H9 (cell line): Measurements from ENCODE around the gene DUT. TPM values are rescaled to one million over a fixed set of nuclear protein-coding genes. Genes with fewer than 3 reads are reported as not detected.

Source experiments
- DNase-seq: peaks from one replicate; pipeline ENCODE4 v3.0.0-alpha.2; 2017
- H2AFZ ChIP-seq: one replicate; pipeline ENCODE4 v1.6.1; 2013; ENCODE audit warnings: mild to moderate bottlenecking, low read length, control low read depth, moderate library complexity
- H2AK5ac ChIP-seq: 2 replicates; pipeline ENCODE4 v1.6.1; 2013; ENCODE audit warnings: low read length, control low read depth, mixed read lengths; ENCODE audit not compliant: insufficient read length
- H2BK120ac ChIP-seq: one replicate; pipeline ENCODE4 v1.6.1; 2013; ENCODE audit warnings: low read depth, mild to moderate bottlenecking, low read length, control low read depth, inconsistent platforms; ENCODE audit not compliant: poor library complexity, severe bottlenecking
- H2BK12ac ChIP-seq: 2 replicates; pipeline ENCODE4 v1.6.1; 2013; ENCODE audit warnings: low read length, control low read depth, mixed read lengths, low read depth; ENCODE audit not compliant: insufficient read length
- H2BK15ac ChIP-seq: 2 replicates; pipeline ENCODE4 v1.6.1; 2013; ENCODE audit warnings: low read depth, low read length, control low read depth
- H2BK20ac ChIP-seq: one replicate; pipeline ENCODE4 v1.6.1; 2013; ENCODE audit warnings: low read depth, mild to moderate bottlenecking, low read length, control low read depth, inconsistent platforms; ENCODE audit not compliant: poor library complexity, severe bottlenecking
- H2BK5ac ChIP-seq: 2 replicates; pipeline ENCODE4 v1.6.1; 2013; ENCODE audit warnings: low read length, control low read depth, mixed read lengths; ENCODE audit not compliant: insufficient read length
- H3K14ac ChIP-seq: 2 replicates; pipeline ENCODE4 v1.6.1; 2013; ENCODE audit warnings: low read length, control low read depth; ENCODE audit not compliant: insufficient read depth
- H3K18ac ChIP-seq: 2 replicates; pipeline ENCODE4 v1.6.1; 2013; ENCODE audit warnings: low read depth, mild to moderate bottlenecking, mixed read lengths, low read length, control low read depth; ENCODE audit not compliant: insufficient read length
- H3K23ac ChIP-seq: 2 replicates; pipeline ENCODE4 v1.6.1; 2013; ENCODE audit warnings: low read length, control low read depth, mixed read lengths, low read depth; ENCODE audit not compliant: insufficient read length
- H3K23me2 ChIP-seq: 2 replicates; pipeline ENCODE4 v1.6.1; 2013; ENCODE audit warnings: low read depth, mild to moderate bottlenecking, mixed read lengths, low read length, control low read depth; ENCODE audit not compliant: insufficient read length, poor library complexity, severe bottlenecking
- H3K27ac ChIP-seq: 2 replicates; pipeline ENCODE4 v1.5.1; 2013; ENCODE audit warnings: low read length, control low read depth, mixed read lengths, low read depth; ENCODE audit not compliant: insufficient read length
- H3K27me3 ChIP-seq: 2 replicates; pipeline ENCODE4 v1.6.1; 2013; ENCODE audit warnings: low read length, control low read depth, inconsistent platforms; ENCODE audit not compliant: insufficient read depth
- H3K4ac ChIP-seq: 2 replicates; pipeline ENCODE4 v1.6.1; 2013; ENCODE audit warnings: low read depth, mild to moderate bottlenecking, control low read depth, inconsistent platforms, low read length, moderate library complexity
- H3K4me1 ChIP-seq: 2 replicates; pipeline ENCODE4 v1.6.1; 2013; ENCODE audit warnings: low read length, control low read depth, inconsistent platforms; ENCODE audit not compliant: insufficient read depth
- H3K4me2 ChIP-seq: 2 replicates; pipeline ENCODE4 v1.6.1; 2013; ENCODE audit warnings: low read length, control low read depth, mixed read lengths; ENCODE audit not compliant: insufficient read length, insufficient read depth
- H3K56ac ChIP-seq: 2 replicates; pipeline ENCODE4 v1.6.1; 2013; ENCODE audit warnings: low read depth, mild to moderate bottlenecking, mixed read lengths, low read length, control low read depth; ENCODE audit not compliant: insufficient read length
- H3K79me1 ChIP-seq: 2 replicates; pipeline ENCODE4 v1.6.1; 2013; ENCODE audit warnings: low read depth, mild to moderate bottlenecking, moderate library complexity, low read length, control low read depth, inconsistent platforms; ENCODE audit not compliant: insufficient read depth, poor library complexity, severe bottlenecking
- H3K79me2 ChIP-seq: 2 replicates; pipeline ENCODE4 v1.6.1; 2013; ENCODE audit warnings: low read length, control low read depth, inconsistent platforms; ENCODE audit not compliant: insufficient read depth
- H3K9ac ChIP-seq: 2 replicates; pipeline ENCODE4 v1.6.1; 2013; ENCODE audit warnings: low read length, control low read depth, mixed read lengths; ENCODE audit not compliant: insufficient read length; ENCODE audit errors: extremely low read depth
- H3K9me3 ChIP-seq: one replicate; pipeline ENCODE4 v1.6.1; 2013; ENCODE audit warnings: low read depth, low read length, inconsistent platforms; ENCODE audit not compliant: control insufficient read depth
- H3T11ph ChIP-seq: one replicate; pipeline ENCODE4 v1.6.1; 2013; ENCODE audit warnings: mild to moderate bottlenecking, low read length, control low read depth, inconsistent platforms
- H4K20me1 ChIP-seq: one replicate; pipeline ENCODE4 v1.6.1; 2013; ENCODE audit not compliant: control insufficient read depth, insufficient read length, insufficient read depth
- H4K5ac ChIP-seq: 2 replicates; pipeline ENCODE4 v1.6.1; 2013; ENCODE audit warnings: low read depth, mild to moderate bottlenecking, mixed read lengths, low read length, control low read depth; ENCODE audit not compliant: insufficient read length
- H4K8ac ChIP-seq: replicated peaks from 2 replicates; pipeline ENCODE4 v1.6.1; 2013; ENCODE audit warnings: low read length, control low read depth, mixed read lengths, low read depth; ENCODE audit not compliant: insufficient read length
- H4K91ac ChIP-seq: 2 replicates; pipeline ENCODE4 v1.6.1; 2013; ENCODE audit warnings: low read depth, mild to moderate bottlenecking, moderate library complexity, mixed read lengths, low read length, control low read depth; ENCODE audit not compliant: insufficient read length
- H3K27ac Mint-ChIP-seq, 3 experiments: 2 replicates in 2 of 3; 3 replicates in 1 of 3; pipeline ENCODE4 v1.8.0; 2020 to 2021; ENCODE audit warnings: mixed read lengths in 3 of 3, mild to moderate bottlenecking in 1 of 3, moderate library complexity in 1 of 3
- H3K27me3 Mint-ChIP-seq: 2 replicates; pipeline ENCODE4 v1.8.0; 2021; ENCODE audit warnings: low read depth, mild to moderate bottlenecking, moderate library complexity, mixed read lengths
- H3K36me3 Mint-ChIP-seq, 3 experiments: 2 replicates in 2 of 3; 3 replicates in 1 of 3; pipeline ENCODE4 v1.8.0; 2020 to 2021; ENCODE audit warnings: low read depth in 3 of 3, mixed read lengths in 3 of 3; ENCODE audit not compliant: insufficient read depth in 1 of 3
- H3K4me1 Mint-ChIP-seq, 2 experiments: 2 replicates each; pipeline ENCODE4 v1.8.0; 2020; ENCODE audit warnings: mixed read lengths in 2 of 2
- H3K4me3 Mint-ChIP-seq, 2 experiments: 2 replicates in 1 of 2; 3 replicates in 1 of 2; pipeline ENCODE4 v1.8.0; 2020 to 2021; ENCODE audit warnings: mild to moderate bottlenecking in 2 of 2, mixed read lengths in 2 of 2, moderate library complexity in 1 of 2
- H3K9me3 Mint-ChIP-seq, 2 experiments: 2 replicates in 1 of 2; 3 replicates in 1 of 2; pipeline ENCODE4 v1.8.0; 2020; ENCODE audit warnings: mild to moderate bottlenecking in 2 of 2, mixed read lengths in 2 of 2, moderate library complexity in 1 of 2
- WGBS: extraction: QIAGEN DNeasy Blood & Tissue Kit; methylation state at CpG from one replicate; pipeline ENCODE4 v1.1.7; 2013; ENCODE audit warnings: missing lambda C conversion rate, low lambda C conversion rate, mixed read lengths; ENCODE audit not compliant: insufficient read length; ENCODE audit errors: extremely low coverage; 5-methylcytosine and 5-hydroxymethylcytosine counted together
- total RNA-seq: library from RNA; stranded (reverse); gene quantifications from 2 replicates; pipeline ENCODE4 v1.2.1, GENCODE V29; 2021
- TF ChIP-seq, protein P1 (sequence below): fragments of 200-600 bp; sonication (generic); conservative IDR thresholded peaks from 3 replicates; pipeline ENCODE4 v1.8.0; 2021; ENCODE audit warnings: antibody characterized with exemption, mild to moderate bottlenecking

DUT gene
- total RNA-seq, 1 experiment from 2014 or later: 137 TPM

DNA sequence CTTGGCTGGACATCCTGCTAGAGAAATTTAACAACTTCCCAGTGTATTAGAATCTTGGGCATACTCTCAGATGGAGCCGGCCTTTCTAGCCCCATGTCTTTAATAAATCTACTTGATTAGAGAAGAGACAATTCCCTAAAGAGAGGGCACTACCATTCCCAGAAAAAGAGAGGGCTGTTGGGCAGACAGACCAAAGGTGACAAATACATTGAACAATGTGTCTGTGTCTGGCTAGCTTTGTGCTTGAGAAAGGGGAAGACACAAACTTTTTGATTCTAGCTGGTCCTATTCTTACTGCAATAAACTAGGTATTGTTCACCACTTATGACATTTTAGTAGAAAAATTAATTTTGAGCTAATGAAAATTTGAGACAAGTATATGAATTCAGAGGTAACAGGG, 57.7 kb downstream of the DUT start:
- H2AK5ac ChIP-seq: no peak overlapping the region
- no peaks in the 10 kb centered on the region for H3K4me1 Mint-ChIP-seq
- no peak overlapping the region for H3K14ac ChIP-seq
- H2BK12ac ChIP-seq: no peak overlapping the region
- no peak overlapping the region for H3T11ph ChIP-seq
- no peak overlapping the region for H3K4ac ChIP-seq
- H3K36me3 Mint-ChIP-seq: no peaks in the 10 kb centered on the region
- no peak overlapping the region for H3K56ac ChIP-seq
- no peak overlapping the region for H2BK5ac ChIP-seq
- no peak overlapping the region for H3K9ac ChIP-seq
- H3K23me2 ChIP-seq: no peaks in the 10 kb centered on the region
- no peak overlapping the region for H3K4me3 Mint-ChIP-seq
- no peaks in the 10 kb centered on the region for H3K79me1 ChIP-seq
- H2BK20ac ChIP-seq: no peak overlapping the region
- no peak overlapping the region for H3K18ac ChIP-seq
- no peak overlapping the region for H2BK15ac ChIP-seq
- H3K4me1 ChIP-seq: no peaks in the 10 kb centered on the region
- TF ChIP-seq, protein P1, sequence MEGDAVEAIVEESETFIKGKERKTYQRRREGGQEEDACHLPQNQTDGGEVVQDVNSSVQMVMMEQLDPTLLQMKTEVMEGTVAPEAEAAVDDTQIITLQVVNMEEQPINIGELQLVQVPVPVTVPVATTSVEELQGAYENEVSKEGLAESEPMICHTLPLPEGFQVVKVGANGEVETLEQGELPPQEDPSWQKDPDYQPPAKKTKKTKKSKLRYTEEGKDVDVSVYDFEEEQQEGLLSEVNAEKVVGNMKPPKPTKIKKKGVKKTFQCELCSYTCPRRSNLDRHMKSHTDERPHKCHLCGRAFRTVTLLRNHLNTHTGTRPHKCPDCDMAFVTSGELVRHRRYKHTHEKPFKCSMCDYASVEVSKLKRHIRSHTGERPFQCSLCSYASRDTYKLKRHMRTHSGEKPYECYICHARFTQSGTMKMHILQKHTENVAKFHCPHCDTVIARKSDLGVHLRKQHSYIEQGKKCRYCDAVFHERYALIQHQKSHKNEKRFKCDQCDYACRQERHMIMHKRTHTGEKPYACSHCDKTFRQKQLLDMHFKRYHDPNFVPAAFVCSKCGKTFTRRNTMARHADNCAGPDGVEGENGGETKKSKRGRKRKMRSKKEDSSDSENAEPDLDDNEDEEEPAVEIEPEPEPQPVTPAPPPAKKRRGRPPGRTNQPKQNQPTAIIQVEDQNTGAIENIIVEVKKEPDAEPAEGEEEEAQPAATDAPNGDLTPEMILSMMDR: no peak
- no peak overlapping the region for H2BK120ac ChIP-seq
- no peaks in the 10 kb centered on the region for H4K20me1 ChIP-seq
- H4K5ac ChIP-seq: no peak overlapping the region
- H2AFZ ChIP-seq: no peak overlapping the region
- no peaks in the 10 kb centered on the region for H3K27me3 Mint-ChIP-seq
- no peak overlapping the region for H4K8ac ChIP-seq
- H3K79me2 ChIP-seq: no peaks in the 10 kb centered on the region
- no peak overlapping the region for H3K4me2 ChIP-seq
- no peak overlapping the region for H3K23ac ChIP-seq
- no peak overlapping the region for H3K27ac Mint-ChIP-seq
- no peak overlapping the region for H3K27ac ChIP-seq
- no CpG with 5 or more reads among the region's 1 CpG for WGBS
- H4K91ac ChIP-seq: no peak overlapping the region
- H3K9me3 Mint-ChIP-seq: no peaks in the 10 kb centered on the region
- H3K27me3 ChIP-seq: no peaks in the 10 kb centered on the region
- no peaks in the 10 kb centered on the region for H3K9me3 ChIP-seq
- DNase-seq: no peak
